BLaER1 (cell line): ENCODE results near the gene ADSS1.

Source experiments
- H3K27ac ChIP-seq: shearing (Covaris generic); formaldehyde crosslinking; 2 replicates; pipeline ENCODE4 v1.8.1; 2022
- H3K27me3 ChIP-seq: shearing (Covaris generic); formaldehyde crosslinking; 2 replicates; pipeline ENCODE4 v1.8.1; 2022
- H3K36me3 ChIP-seq: shearing (Covaris generic); formaldehyde crosslinking; 2 replicates; pipeline ENCODE4 v1.8.1; 2022
- H3K4me1 ChIP-seq: shearing (Covaris generic); formaldehyde crosslinking; 2 replicates; pipeline ENCODE4 v1.8.1; 2022
- H3K4me2 ChIP-seq: shearing (Covaris generic); formaldehyde crosslinking; 2 replicates; pipeline ENCODE4 v1.8.1; 2022
- H3K4me3 ChIP-seq: shearing (Covaris generic); formaldehyde crosslinking; 2 replicates; pipeline ENCODE4 v1.8.1; 2022
- H3K9ac ChIP-seq: shearing (Covaris generic); formaldehyde crosslinking; 2 replicates; pipeline ENCODE4 v1.8.1; 2022
- H3K9me3 ChIP-seq: shearing (Covaris generic); formaldehyde crosslinking; 2 replicates; pipeline ENCODE4 v1.8.1; 2022
- H4K20me1 ChIP-seq: shearing (Covaris generic); formaldehyde crosslinking; 2 replicates; pipeline ENCODE4 v1.8.1; 2022
- Cebpa-rat ChIP-seq: shearing (Covaris generic); IDR thresholded peaks from 2 replicates; pipeline ENCODE4 v1.8.1; 2022

The ADSS1 gene

GRCh38 chr14:104687601-104688504 is 36.2 kb upstream of the ADSS1 start:
- Histone ChIP-seq H3K4me3 (peak overlapping the region; percentile 99; the same call in 1 of the 2 replicates), H3K9me3 (no peaks in the 10 kb centered on the region), H3K9ac (peak overlapping the region; percentile 65), H3K4me1 (peaks cover 60% of the 10 kb centered on the region), H3K36me3 (peaks cover 16% of the 10 kb centered on the region), H3K27ac (peak overlapping the region; percentile 76), H4K20me1 (peaks cover 32% of the 10 kb centered on the region), H3K27me3 (no peaks in the 10 kb centered on the region), H3K4me2 (peak overlapping the region; percentile 100)
- TF ChIP-seq Cebpa-rat = no peak

- Histone ChIP-seq H3K9ac (peak overlapping the region; percentile 65; the same call in 1 of the 2 replicates), H3K4me3 (peak overlapping the region; percentile 99)
Observed at GRCh38 chr14:104688505-104689108, 35.4 kb upstream of the ADSS1 start.

GRCh38 chr14:104689109-104689880 is 34.7 kb upstream of the ADSS1 start, which contains the start of gene INF2:
Gene INF2 (plus strand): TSS chr14:104689618. CDS start chr14:104701366, 11,748 bp downstream.
- H4K20me1 ChIP-seq = peaks cover 47% of the 10 kb centered on the region
- H3K27me3 ChIP-seq = no peaks in the 10 kb centered on the region
- TF ChIP-seq Cebpa-rat = no peak
- H3K4me2 ChIP-seq = peak within 1 kb of the TSS; percentile 100
- H3K9ac ChIP-seq = peak within 1 kb of the TSS; percentile 97
- peaks cover 29% of the 10 kb centered on the region for H3K36me3 ChIP-seq
- H3K4me1 ChIP-seq = peaks cover 74% of the 10 kb centered on the region
- peak within 1 kb of the TSS; percentile 99 for H3K4me3 ChIP-seq
- H3K9me3 ChIP-seq = no peaks in the 10 kb centered on the region
- peak within 1 kb of the TSS; percentile 97 for H3K27ac ChIP-seq

More at GRCh38 chr14:104688505-104689108, 35.4 kb upstream of the ADSS1 start:
- Histone ChIP-seq H3K27me3 (no peaks in the 10 kb centered on the region), H4K20me1 (peaks cover 40% of the 10 kb centered on the region), H3K36me3 (peaks cover 22% of the 10 kb centered on the region), H3K4me1 (peaks cover 67% of the 10 kb centered on the region), H3K9me3 (no peaks in the 10 kb centered on the region), H3K4me2 (peak overlapping the region; percentile 100), H3K27ac (peak overlapping the region; percentile 76)
- peak; percentile 75 for TF ChIP-seq Cebpa-rat

- TF ChIP-seq Cebpa-rat = no peak
- Histone ChIP-seq H3K4me3 (peak overlapping the region; percentile 99), H3K4me1 (peaks cover 80% of the 10 kb centered on the region), H3K27me3 (no peaks in the 10 kb centered on the region), H3K4me2 (peak overlapping the region; percentile 100), H3K27ac (peak overlapping the region; percentile 97), H4K20me1 (peaks cover 55% of the 10 kb centered on the region), H3K9me3 (no peaks in the 10 kb centered on the region), H3K36me3 (peaks cover 32% of the 10 kb centered on the region), H3K9ac (peak overlapping the region; percentile 97)
Observed at GRCh38 chr14:104689881-104690711, 33.9 kb upstream of the ADSS1 start.

GRCh38 chr14:104690861-104691455 is 33.1 kb upstream of the ADSS1 start:
- Histone ChIP-seq H3K27ac (peak overlapping the region; percentile 97), H3K36me3 (peaks cover 37% of the 10 kb centered on the region), H3K4me2 (peak overlapping the region; percentile 100), H4K20me1 (peaks cover 63% of the 10 kb centered on the region), H3K27me3 (no peaks in the 10 kb centered on the region), H3K4me1 (peaks cover 86% of the 10 kb centered on the region), H3K4me3 (peak overlapping the region; percentile 99), H3K9ac (peak overlapping the region; percentile 97), H3K9me3 (no peaks in the 10 kb centered on the region)
- no peak for TF ChIP-seq Cebpa-rat

GRCh38 chr14:104691546-104692260 is 32.3 kb upstream of the ADSS1 start:
- Histone ChIP-seq H4K20me1 (peaks cover 71% of the 10 kb centered on the region), H3K4me3 (peak overlapping the region; percentile 99), H3K9ac (peak overlapping the region; percentile 97), H3K27me3 (no peaks in the 10 kb centered on the region), H3K27ac (peak overlapping the region; percentile 97), H3K4me1 (peaks cover 91% of the 10 kb centered on the region), H3K36me3 (peaks cover 44% of the 10 kb centered on the region), H3K9me3 (no peaks in the 10 kb centered on the region), H3K4me2 (peak overlapping the region; percentile 100)
- TF ChIP-seq Cebpa-rat = no peak

GRCh38 chr14:104692261-104692938 is 31.6 kb upstream of the ADSS1 start:
- Histone ChIP-seq H3K9ac (peak overlapping the region; percentile 97), H3K4me3 (peak overlapping the region; percentile 99; the same call in 1 of the 2 replicates), H3K27ac (peak overlapping the region; percentile 97), H3K27me3 (no peaks in the 10 kb centered on the region), H3K9me3 (no peaks in the 10 kb centered on the region), H4K20me1 (peaks cover 78% of the 10 kb centered on the region), H3K4me2 (peak overlapping the region; percentile 100), H3K4me1 (peaks cover 91% of the 10 kb centered on the region), H3K36me3 (peaks cover 51% of the 10 kb centered on the region)
- no peak for TF ChIP-seq Cebpa-rat
